ENCODE results near the gene OR5C1.
"Not testable (repeated sequence)": the region's sequence is repeated elsewhere in the genome, so short reads cannot be mapped to it uniquely, and the experiment has no call there.

The OR5C1 gene

DNA sequence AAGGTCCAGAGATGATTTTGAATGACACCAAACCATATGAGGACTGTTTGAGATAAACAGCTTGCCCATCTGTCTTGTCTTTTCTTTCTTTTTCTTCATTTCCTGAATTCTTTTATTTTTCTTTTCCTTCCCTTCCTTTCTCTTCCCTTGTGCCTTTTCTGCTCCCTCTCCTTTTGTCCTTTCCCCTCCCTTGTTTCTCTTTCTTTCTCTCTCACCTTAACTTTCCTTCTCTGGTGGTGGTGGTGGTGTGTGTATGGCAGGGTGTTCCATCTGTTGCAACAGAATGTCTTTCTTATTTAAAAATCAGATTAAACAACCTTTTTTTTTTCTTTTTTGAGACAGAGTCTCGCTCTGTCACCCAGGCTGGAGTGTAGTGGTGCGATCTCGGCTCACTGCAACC lies 43.5 kb downstream of the OR5C1 start:
- no peaks in the 10 kb centered on the region for H3K9me3 ChIP-seq (ENCODE audit: low read length)
- no peaks in the 10 kb centered on the region for H3K27me3 ChIP-seq (ENCODE audit: control insufficient read depth in 1 of 2, insufficient read depth in 2 of 2, low read length in 2 of 2)
- no peak overlapping the region for H3K4me3 ChIP-seq (ENCODE audit: low read depth in 1 of 2, low read length in 2 of 2)
- peaks cover 4% of the 10 kb centered on the region for H3K4me1 ChIP-seq (ENCODE audit: insufficient read depth, low read length)
- H3K27ac ChIP-seq (ENCODE audit: low read depth, low read length): no peak overlapping the region
- no peak overlapping the region for H3K9ac ChIP-seq (ENCODE audit: low read length)
- H3K36me3 ChIP-seq (ENCODE audit: insufficient read depth, low read length): no peaks in the 10 kb centered on the region

GRCh38 chr9:122835313-122835731 lies 46.6 kb downstream of the OR5C1 start:
- Histone ChIP-seq H3K36me3 (ENCODE audit: insufficient read depth, low read length) (no peaks in the 10 kb centered on the region), H3K4me1 (ENCODE audit: insufficient read depth, low read length) (no peaks in the 10 kb centered on the region), H3K9ac (ENCODE audit: low read length) (no peak overlapping the region), H3K27me3 (ENCODE audit: control insufficient read depth in 1 of 2, insufficient read depth in 2 of 2, low read length in 2 of 2) (no peaks in the 10 kb centered on the region), H3K27ac (ENCODE audit: low read depth, low read length) (no peak overlapping the region), H3K9me3 (ENCODE audit: low read length) (no peaks in the 10 kb centered on the region), H3K4me3 (ENCODE audit: low read depth in 1 of 2, low read length in 2 of 2) (no peak overlapping the region)

GRCh38 chr9:122837266-122837850 lies 48.6 kb downstream of the OR5C1 start:
- Histone ChIP-seq H3K4me1 (ENCODE audit: insufficient read depth, low read length) (no peaks in the 10 kb centered on the region), H3K9ac (ENCODE audit: low read length) (no peak overlapping the region), H3K9me3 (ENCODE audit: low read length) (no peaks in the 10 kb centered on the region)

GRCh38 chr9:122838441-122838840 lies 49.7 kb downstream of the OR5C1 start:
- H3K36me3 ChIP-seq (ENCODE audit: insufficient read depth, low read length); H3K4me3 ChIP-seq (ENCODE audit: low read depth in 1 of 2, low read length in 2 of 2); H3K9me3 ChIP-seq (ENCODE audit: low read length); H3K27me3 ChIP-seq (ENCODE audit: control insufficient read depth in 1 of 2, insufficient read depth in 2 of 2, low read length in 2 of 2); H3K4me1 ChIP-seq (ENCODE audit: insufficient read depth, low read length); H3K9ac ChIP-seq (ENCODE audit: low read length); H3K27ac ChIP-seq (ENCODE audit: low read depth, low read length): not testable (repeated sequence)

More at GRCh38 chr9:122837266-122837850, 48.6 kb downstream of the OR5C1 start:
- Histone ChIP-seq H3K27ac (ENCODE audit: low read depth, low read length) (no peak overlapping the region), H3K36me3 (ENCODE audit: insufficient read depth, low read length) (no peaks in the 10 kb centered on the region), H3K27me3 (ENCODE audit: control insufficient read depth in 1 of 2, insufficient read depth in 2 of 2, low read length in 2 of 2) (no peaks in the 10 kb centered on the region), H3K4me3 (ENCODE audit: low read depth in 1 of 2, low read length in 2 of 2) (no peak overlapping the region)

Data from muscle layer of colon (tissue), 2 donors.